SU-DHL-6 (cell line): ENCODE data around the gene NUP62.

Experiments used
- H2AFZ ChIP-seq: fragments of 200-600 bp; sonication (generic); 2 replicates; pipeline ENCODE4 v1.6.1; 2014; ENCODE audit warnings: low read depth, mild to moderate bottlenecking, moderate library complexity, mixed read lengths, antibody characterized with exemption, low read length; ENCODE audit not compliant: severe bottlenecking
- H3F3A ChIP-seq: fragments of 200-600 bp; shearing (Covaris generic); 2 replicates; pipeline ENCODE4 v1.6.0; 2016; ENCODE audit warnings: antibody characterized with exemption, mild to moderate bottlenecking; ENCODE audit not compliant: insufficient read depth
- H3K27ac ChIP-seq: fragments of 200-600 bp; sonication (generic); 2 replicates; pipeline ENCODE4 v1.5.1; 2016; ENCODE audit warnings: low read depth, mild to moderate bottlenecking, low read length, moderate library complexity, mixed read lengths
- H3K27me3 ChIP-seq: fragments of 200-600 bp; sonication (generic), shearing (Covaris generic); 2 replicates; pipeline ENCODE4 v1.6.0; 2014; ENCODE audit warnings: mild to moderate bottlenecking, low read length
- H3K36me3 ChIP-seq: fragments of 200-600 bp; sonication (generic); 2 replicates; pipeline ENCODE4 v1.6.1; 2014; ENCODE audit warnings: mild to moderate bottlenecking, low read length, mixed read lengths
- H3K4me2 ChIP-seq: fragments of 300-600, 200-600 bp; shearing (Covaris generic), sonication (generic); 2 replicates; pipeline ENCODE4 v1.6.0; 2014; ENCODE audit warnings: low read length, low read depth, mild to moderate bottlenecking; ENCODE audit not compliant: poor library complexity, severe bottlenecking
- H3K4me3 ChIP-seq: fragments of 200-600 bp; sonication (generic); 2 replicates; pipeline ENCODE4 v1.5.1; 2014; ENCODE audit warnings: antibody characterized with exemption, low read length, mild to moderate bottlenecking, mixed read lengths; ENCODE audit not compliant: insufficient read depth, poor library complexity, severe bottlenecking
- H3K79me2 ChIP-seq: fragments of 200-600 bp; sonication (generic); 2 replicates; pipeline ENCODE4 v1.6.1; 2014; ENCODE audit warnings: mild to moderate bottlenecking, low read length, moderate library complexity; ENCODE audit not compliant: insufficient read depth
- H3K9ac ChIP-seq: fragments of 200-600 bp; sonication (generic); 2 replicates; pipeline ENCODE4 v1.7.0; 2014; ENCODE audit warnings: mild to moderate bottlenecking, low read length
- H3K9me2 ChIP-seq: fragments of 200-600 bp; sonication (generic); replicated peaks from 2 replicates; pipeline ENCODE4 v1.6.1; 2014; ENCODE audit warnings: low read length; ENCODE audit not compliant: insufficient read depth
- H3K9me3 ChIP-seq: fragments of 200-600 bp; sonication (generic); 2 replicates; pipeline ENCODE4 v1.6.1; 2014; ENCODE audit warnings: low read length, mixed read lengths; ENCODE audit not compliant: insufficient read depth
- H4K20me1 ChIP-seq: fragments of 200-600 bp; sonication (generic); 2 replicates; pipeline ENCODE4 v1.6.1; 2014; ENCODE audit warnings: low read depth, mild to moderate bottlenecking, antibody characterized with exemption, low read length, moderate library complexity, mixed read lengths
- CTCF ChIP-seq: fragments of 200-600 bp; sonication (generic); IDR thresholded peaks from one replicate; pipeline ENCODE4 v1.5.1; 2017; ENCODE audit warnings: antibody characterized with exemption, mild to moderate bottlenecking, low read length, moderate library complexity; ENCODE audit not compliant: insufficient read depth, poor library complexity, severe bottlenecking
- EZH2phosphoT487 ChIP-seq: fragments of 200-600 bp; sonication (generic), shearing (Covaris generic); conservative IDR thresholded peaks from 2 replicates; pipeline ENCODE4 v1.6.1; 2018; ENCODE audit warnings: mild to moderate bottlenecking, antibody characterized with exemption, low read length, moderate library complexity, mixed read lengths

Gene NUP62

GRCh38 chr19:49951806-49952478 is 22.6 kb upstream of the NUP62 start:
- TF ChIP-seq EZH2phosphoT487 (no peak), CTCF (no peak)
- Histone ChIP-seq H3K27me3 (no peaks in the 10 kb centered on the region), H2AFZ (no peak overlapping the region), H3F3A (no peaks in the 10 kb centered on the region), H3K79me2 (no peaks in the 10 kb centered on the region), H3K36me3 (no peaks in the 10 kb centered on the region), H3K9me2 (no peaks in the 10 kb centered on the region), H3K4me2 (no peak overlapping the region), H4K20me1 (no peaks in the 10 kb centered on the region), H3K9me3 (no peaks in the 10 kb centered on the region), H3K9ac (no peak overlapping the region), H3K4me3 (no peak overlapping the region), H3K27ac (no peak overlapping the region)

GRCh38 chr19:49950956-49951526 is 21.7 kb upstream of the NUP62 start:
- Histone ChIP-seq H3K4me2 (no peak overlapping the region), H3K27ac (no peak overlapping the region), H3K9me2 (no peaks in the 10 kb centered on the region), H3K9ac (no peak overlapping the region), H3K27me3 (no peaks in the 10 kb centered on the region), H3K36me3 (no peaks in the 10 kb centered on the region), H3K9me3 (no peaks in the 10 kb centered on the region), H3F3A (no peaks in the 10 kb centered on the region), H4K20me1 (no peaks in the 10 kb centered on the region), H3K79me2 (no peaks in the 10 kb centered on the region), H2AFZ (no peak overlapping the region), H3K4me3 (no peak overlapping the region)
- TF ChIP-seq CTCF (no peak), EZH2phosphoT487 (no peak)

DNA sequence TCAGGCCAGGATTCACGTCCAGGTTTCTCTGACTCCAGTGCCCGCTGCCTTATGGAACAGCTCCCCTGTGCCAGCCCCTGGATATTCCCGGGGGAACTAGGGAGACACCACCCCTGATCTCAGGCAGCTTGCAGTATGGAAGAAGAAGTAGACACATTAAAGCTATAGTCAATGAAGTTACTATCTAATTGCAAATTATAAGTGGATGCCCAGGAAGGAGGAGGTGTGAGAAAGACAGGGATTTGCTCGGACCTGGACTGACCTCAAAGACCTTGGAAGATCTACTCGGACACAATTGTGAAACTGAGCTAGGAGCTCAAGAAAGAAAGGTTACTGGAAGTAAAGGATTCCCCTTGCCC is 21.3 kb upstream of the NUP62 start:
- H3K9me2 ChIP-seq = no peaks in the 10 kb centered on the region
- H3K79me2 ChIP-seq = no peaks in the 10 kb centered on the region
- H3K4me2 ChIP-seq = no peak overlapping the region
- no peaks in the 10 kb centered on the region for H3K9me3 ChIP-seq
- TF ChIP-seq CTCF (no peak), EZH2phosphoT487 (no peak)
- H3K4me3 ChIP-seq = no peak overlapping the region
- H3K27me3 ChIP-seq = no peaks in the 10 kb centered on the region
- no peaks in the 10 kb centered on the region for H3K36me3 ChIP-seq
- no peak overlapping the region for H3K27ac ChIP-seq
- no peaks in the 10 kb centered on the region for H4K20me1 ChIP-seq
- H3F3A ChIP-seq = no peaks in the 10 kb centered on the region
- H2AFZ ChIP-seq = no peak overlapping the region
- H3K9ac ChIP-seq = no peak overlapping the region
